Heart left ventricle (tissue), 13 donors: ENCODE results near the gene NDUFB11.

Experiments used
- CTCF ChIP-seq, 12 donors: fragments of 200-600 bp; sonication (generic) in 4 of 12; IDR thresholded peaks; one replicate each; pipeline versions ENCODE4 v1.5.0 to v1.8.0; 2018 to 2022; ENCODE audit warnings: antibody characterized with exemption in 12 of 12, mild to moderate bottlenecking in 5 of 12
- POLR2A ChIP-seq, 2 donors: fragments of 450-650 bp; IDR thresholded peaks; one replicate each; pipeline ENCODE4 v1.6.1; 2017; ENCODE audit warnings: antibody characterized with exemption in 2 of 2, mild to moderate bottlenecking in 2 of 2, moderate library complexity in 2 of 2
- donor health status: ischemic (EF 13 %, LVEDD 7.1; RV severe dilation, severe dysfunction).
- donor health status: DM: no; HTN: yes; CAD: no.
- donor health status: DM: no; HTN: no; CAD: no.
- donor health status: ischemic (EF 25% LVEDD 6.9; RV normal size, moderate dysfunction).
- donor health status: ischemic (EF 25% LVEDD 5.7; RV mildly dilated, moderate dysfunction).
- donor health status: ischemic (EF 35%, LVEDD 5.7; RV mildly dilated, moderate dysfunction).
- donor health status: nonischemic (EF 11% LVEDD 7.7; RV severe dilation, severe dysfunction).
- donor health status: DM: yes; HTN: yes; CAD: no.
- donor health status: PGD.
- donor health status: ischemic (EF 29% LVEDD 5.4; RV normal size, mild dysfunction).
- donor health status: nonischemic (EF 23%, LVEDD 6.1; RV moderate dilation, normal function).

GRCh38 chrX:47112316-47112954 is 32.1 kb downstream of the NDUFB11 start:
- TF ChIP-seq CTCF (IDR thresholded peaks at IDR 0.05) (no peak), POLR2A (IDR thresholded peaks at IDR 0.05) (no peak)
